SK-N-SH treated with all-trans-retinoic acid at 6 μM for 48 hours (cell line): Measurements from ENCODE around the gene FOXO1.
A peak's percentile ranks its signal among the peaks of the same experiment; 100 is the strongest.

Experiments used
- ATAC-seq: fragments of 200-7000 bp; cut with Tn5 transposase; 3 replicates; pipeline ENCODE4 v1.9.1; 2020; ENCODE audit warnings: mild to moderate bottlenecking, moderate library complexity
- ARNTL ChIP-seq: fragments of 450-650 bp; formaldehyde crosslinking; IDR thresholded peaks from 2 replicates; pipeline ENCODE4 v1.5.0; 2020; ENCODE audit warnings: low read depth, mild to moderate bottlenecking, moderate library complexity, borderline replicate concordance
- BACH2 ChIP-seq: fragments of 250-450 bp; sonication (Bioruptor Pico); IDR thresholded peaks from 2 replicates; pipeline ENCODE4 v1.9.0; 2021; ENCODE audit warnings: mild to moderate bottlenecking, borderline replicate concordance
- CREB5 ChIP-seq: fragments of 250-450 bp; sonication (Bioruptor Pico); IDR thresholded peaks from 2 replicates; pipeline ENCODE4 v1.5.1; 2020; ENCODE audit warnings: low read depth, mild to moderate bottlenecking, moderate library complexity
- CSDC2 ChIP-seq: fragments of 250-450 bp; sonication (Bioruptor Pico); IDR thresholded peaks from 2 replicates; pipeline ENCODE4 v1.5.0; 2020; ENCODE audit warnings: mild to moderate bottlenecking, moderate library complexity
- CSRNP3 ChIP-seq: fragments of 250-450 bp; sonication (Bioruptor Pico); IDR thresholded peaks from 2 replicates; pipeline ENCODE4 v1.5.1; 2021; ENCODE audit warnings: mild to moderate bottlenecking, moderate library complexity
- ESRRG ChIP-seq: fragments of 250-450 bp; sonication (Bioruptor Pico); IDR thresholded peaks from 2 replicates; pipeline ENCODE4 v1.6.1; 2021; ENCODE audit warnings: mild to moderate bottlenecking
- GLIS3 ChIP-seq: fragments of 250-450 bp; sonication (Bioruptor Pico); IDR thresholded peaks from 2 replicates; pipeline ENCODE4 v1.5.0; 2020; ENCODE audit warnings: mild to moderate bottlenecking, moderate library complexity
- ISL1 ChIP-seq: fragments of 250-450 bp; sonication (Bioruptor Pico); IDR thresholded peaks from 2 replicates; pipeline ENCODE4 v2.1.2; 2022; ENCODE audit warnings: mild to moderate bottlenecking, moderate library complexity
- OSR1 ChIP-seq: fragments of 250-450 bp; sonication (Bioruptor Pico); IDR thresholded peaks from 2 replicates; pipeline ENCODE4 v1.8.0; 2022; ENCODE audit warnings: moderate library complexity, mild to moderate bottlenecking, inconsistent platforms
- PATZ1 ChIP-seq: fragments of 250-450 bp; sonication (Bioruptor Pico); IDR thresholded peaks from 2 replicates; pipeline ENCODE4 v1.8.0; 2020; ENCODE audit warnings: mild to moderate bottlenecking, moderate library complexity, borderline replicate concordance
- POU6F1 ChIP-seq: fragments of 250-450 bp; sonication (Bioruptor Pico); IDR thresholded peaks from 2 replicates; pipeline ENCODE4 v1.8.0; 2021; ENCODE audit warnings: low read depth, mild to moderate bottlenecking, moderate library complexity, borderline replicate concordance
- PPARA ChIP-seq: fragments of 250-450 bp; sonication (Bioruptor Pico); IDR thresholded peaks from 2 replicates; pipeline ENCODE4 v1.5.0; 2020; ENCODE audit warnings: mild to moderate bottlenecking, borderline replicate concordance
- RARB ChIP-seq: fragments of 250-450 bp; sonication (Bioruptor Pico); IDR thresholded peaks from 2 replicates; pipeline ENCODE4 v1.8.0; 2021; ENCODE audit warnings: mild to moderate bottlenecking, moderate library complexity
- SNAI2 ChIP-seq: fragments of 250-450 bp; sonication (Bioruptor Pico); IDR thresholded peaks from 2 replicates; pipeline ENCODE4 v1.5.0; 2020; ENCODE audit warnings: mild to moderate bottlenecking, moderate library complexity
- TOX ChIP-seq: fragments of 250-450 bp; sonication (Bioruptor Pico); IDR thresholded peaks from 2 replicates; pipeline ENCODE4 v1.8.0; 2021; ENCODE audit warnings: mild to moderate bottlenecking, moderate library complexity, borderline replicate concordance
- TSHZ2 ChIP-seq: fragments of 250-450 bp; sonication (Bioruptor Pico); IDR thresholded peaks from 2 replicates; pipeline ENCODE4 v1.5.0; 2020; ENCODE audit warnings: mild to moderate bottlenecking, moderate library complexity
- ZFP30 ChIP-seq: fragments of 450-650 bp; formaldehyde crosslinking; IDR thresholded peaks from 2 replicates; pipeline ENCODE4 v1.5.0; 2022; ENCODE audit warnings: mild to moderate bottlenecking, moderate library complexity
- ZNF565 ChIP-seq: fragments of 450-650 bp; formaldehyde crosslinking; conservative IDR thresholded peaks from 2 replicates; pipeline ENCODE4 v1.5.0; 2020; ENCODE audit warnings: low read depth, mild to moderate bottlenecking, moderate library complexity
- ZNF70 ChIP-seq: fragments of 450-650 bp; formaldehyde crosslinking; IDR thresholded peaks from 2 replicates; pipeline ENCODE4 v1.5.0; 2020; ENCODE audit warnings: mild to moderate bottlenecking, moderate library complexity
- ZNF8 ChIP-seq: fragments of 450-650 bp; formaldehyde crosslinking; IDR thresholded peaks from 2 replicates; pipeline ENCODE4 v1.5.0; 2020; ENCODE audit warnings: mild to moderate bottlenecking, moderate library complexity

Gene FOXO1

GRCh38 chr13:40509876-40510275 lies 156.6 kb downstream of the FOXO1 start:
- no peak for ATAC-seq
- TF ChIP-seq BACH2 (no peak), ZNF8 (CRISPR knock-in tag) (no peak), OSR1 (CRISPR knock-in tag) (no peak), GLIS3 (no peak), CSRNP3 (no peak), PATZ1 (no peak), ZNF70 (no peak), PPARA (CRISPR knock-in tag) (no peak), TOX (CRISPR knock-in tag) (no peak), ZNF565 (CRISPR knock-in tag) (no peak), ZFP30 (CRISPR knock-in tag) (no peak), ISL1 (CRISPR knock-in tag) (no peak), ESRRG (no peak), RARB (CRISPR knock-in tag) (no peak), ARNTL (CRISPR knock-in tag) (no peak), TSHZ2 (no peak)
- TF ChIP-seq, all 23 proteins: peak for 0

- TF ChIP-seq ZFP30 (CRISPR knock-in tag) (no peak), ZNF70 (no peak), PATZ1 (no peak), CSRNP3 (no peak), TOX (CRISPR knock-in tag) (no peak), CSDC2 (no peak)
- ATAC-seq = no peak
Observed at GRCh38 chr13:40508767-40509342, 157.6 kb downstream of the FOXO1 start.

GRCh38 chr13:40508127-40508526 lies 158.3 kb downstream of the FOXO1 start:
- peak; percentile 72 for ATAC-seq

GRCh38 chr13:40506592-40507446 lies 159.6 kb downstream of the FOXO1 start:
- ATAC-seq = no peak
- no peak for TF ChIP-seq OSR1 (CRISPR knock-in tag)
- no peak for TF ChIP-seq CREB5 (CRISPR knock-in tag)
- no peak for TF ChIP-seq PPARA (CRISPR knock-in tag)
- no peak for TF ChIP-seq POU6F1 (CRISPR knock-in tag)
- TF ChIP-seq SNAI2 (CRISPR knock-in tag) = no peak
- no peak for TF ChIP-seq CSRNP3

More at GRCh38 chr13:40508127-40508526, 158.3 kb downstream of the FOXO1 start:
- no peak for TF ChIP-seq TOX (CRISPR knock-in tag)
- TF ChIP-seq ZNF8 (CRISPR knock-in tag) = no peak
- TF ChIP-seq ISL1 (CRISPR knock-in tag) = peak; percentile 11; the same call in 1 of the 2 replicates
- TF ChIP-seq, all 23 proteins: peak for 1
